NCI-H82 treated with DMSO at 0.1 percent for 48 hours (cell line): ENCODE data around the gene DUSP6.

Experiments used
- DNase-seq: peaks from one replicate; lab custom pipeline; 2025; ENCODE audit not compliant: unreplicated experiment; lab: John Stamatoyannopoulos, UW

DUSP6 gene

DNA sequence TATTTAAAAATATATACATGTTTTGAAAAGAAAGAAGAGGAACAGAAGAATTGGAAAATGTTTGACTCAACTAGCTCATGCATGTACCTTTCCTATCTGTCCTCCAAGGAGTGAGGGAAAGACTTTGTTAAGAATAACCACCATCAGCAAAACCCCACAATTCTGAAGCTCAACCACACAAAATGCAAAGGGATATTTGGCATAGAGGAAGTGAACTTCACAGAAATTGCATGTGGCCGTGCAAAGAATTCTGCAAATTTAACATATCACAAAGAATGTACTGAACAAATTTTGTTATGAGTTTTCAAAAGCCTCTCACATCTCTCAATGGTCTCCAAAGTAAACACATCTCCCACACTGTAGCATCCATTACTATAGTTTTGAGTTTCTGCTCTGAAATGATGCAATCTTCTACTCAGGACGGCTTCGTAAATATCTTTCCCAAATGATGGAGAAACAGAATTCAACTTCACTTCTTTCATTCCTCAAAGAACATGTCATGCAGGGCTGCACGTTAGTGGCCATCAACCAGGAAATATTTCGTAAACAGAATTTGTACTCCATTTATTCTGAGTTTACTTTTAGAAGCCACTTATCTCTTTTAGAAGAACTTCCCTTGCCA is 17.6 kb downstream of the DUSP6 start:
- DNase-seq = no peak

- DNase-seq = no peak
These were observed 18.6 kb downstream of the DUSP6 start for GRCh38 chr12:89333564-89334252.

DNA sequence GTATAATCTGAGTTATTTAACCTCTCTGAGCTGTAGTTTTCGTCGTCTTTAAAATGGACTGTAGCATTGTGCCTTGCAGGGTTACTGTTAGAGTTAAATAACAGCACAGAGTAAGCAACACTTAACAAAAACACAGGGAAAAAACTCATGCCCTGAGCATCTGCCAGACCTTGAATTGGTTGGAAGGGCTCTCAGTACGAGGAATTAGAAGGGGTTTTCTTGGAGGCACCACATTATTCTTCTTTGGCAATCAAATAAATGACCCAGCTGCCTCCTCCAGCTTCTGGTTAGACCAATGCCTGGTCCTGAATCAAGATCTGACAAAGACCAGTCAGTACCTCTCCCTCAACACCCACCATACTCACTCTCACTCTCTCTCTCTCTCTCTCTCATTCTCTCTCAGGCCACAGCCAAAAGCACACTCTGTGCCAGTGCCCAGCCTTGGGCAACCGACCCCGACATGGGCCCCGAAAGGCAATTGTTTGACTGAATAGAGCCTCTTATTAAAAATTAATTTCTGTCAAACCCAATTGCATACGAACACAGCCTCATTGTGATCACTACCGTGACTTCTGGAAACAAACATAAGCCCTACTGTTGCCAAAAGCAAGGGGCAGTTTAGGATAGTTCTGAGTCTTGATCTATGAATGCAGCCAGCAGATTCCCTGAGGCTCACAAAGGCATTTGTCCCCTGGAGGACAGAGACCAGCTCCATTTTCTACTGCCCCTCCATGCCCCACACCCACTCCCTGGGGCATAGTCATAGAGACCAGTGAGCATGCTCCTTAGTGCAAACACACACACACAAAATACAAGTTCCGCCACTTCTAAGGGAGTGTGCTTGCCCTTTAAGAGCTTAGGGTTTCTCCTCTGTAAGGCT is 23.9 kb downstream of the DUSP6 start:
- no peak for DNase-seq

GRCh38 chr12:89327486-89328094 is 24.7 kb downstream of the DUSP6 start:
- DNase-seq = no peak

GRCh38 chr12:89326239-89327040 is 25.9 kb downstream of the DUSP6 start:
- DNase-seq = no peak

DNA sequence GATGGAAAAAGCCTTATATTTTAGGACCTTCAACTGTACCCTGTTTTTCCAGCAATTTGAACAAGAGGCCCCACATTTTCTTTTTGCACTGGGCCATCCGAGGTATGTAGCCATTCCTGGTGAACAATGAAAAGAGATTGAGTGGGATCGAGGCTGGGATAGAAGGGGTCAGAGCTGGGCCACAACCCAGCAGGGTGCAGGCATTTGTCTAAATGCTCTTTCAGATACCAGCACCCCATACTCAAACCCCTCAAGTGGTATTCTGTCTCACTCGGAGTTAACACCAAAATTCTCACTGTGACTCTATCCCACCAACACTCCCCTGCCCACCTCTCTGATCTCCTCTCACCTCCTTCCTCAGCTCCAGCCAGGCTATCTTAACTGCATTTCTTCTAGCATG is 26.8 kb downstream of the DUSP6 start:
- no peak for DNase-seq

GRCh38 chr12:89324437-89324836 is 27.9 kb downstream of the DUSP6 start:
- no peak for DNase-seq

GRCh38 chr12:89323568-89324218 is 28.6 kb downstream of the DUSP6 start:
- DNase-seq = no peak

DNA sequence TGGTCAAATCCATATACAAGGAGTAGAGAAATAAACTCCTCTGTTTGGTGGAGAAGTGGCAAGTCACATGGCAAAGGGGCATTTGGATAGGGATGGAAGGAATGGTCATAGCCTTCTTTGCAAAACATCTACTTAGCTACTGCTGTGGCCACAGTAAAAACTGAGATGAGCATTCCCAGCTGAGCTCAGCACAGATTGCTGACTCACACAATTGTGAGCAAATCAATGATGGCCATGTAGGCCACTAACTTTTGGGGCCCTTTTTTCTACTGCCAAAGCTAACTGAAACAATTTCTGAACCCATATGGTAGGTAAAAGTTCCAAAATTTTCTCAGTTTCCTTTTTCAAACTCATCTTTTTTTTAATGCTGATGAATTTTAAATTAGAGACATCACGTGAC is 31.6 kb downstream of the DUSP6 start:
- no peak for DNase-seq

DNA sequence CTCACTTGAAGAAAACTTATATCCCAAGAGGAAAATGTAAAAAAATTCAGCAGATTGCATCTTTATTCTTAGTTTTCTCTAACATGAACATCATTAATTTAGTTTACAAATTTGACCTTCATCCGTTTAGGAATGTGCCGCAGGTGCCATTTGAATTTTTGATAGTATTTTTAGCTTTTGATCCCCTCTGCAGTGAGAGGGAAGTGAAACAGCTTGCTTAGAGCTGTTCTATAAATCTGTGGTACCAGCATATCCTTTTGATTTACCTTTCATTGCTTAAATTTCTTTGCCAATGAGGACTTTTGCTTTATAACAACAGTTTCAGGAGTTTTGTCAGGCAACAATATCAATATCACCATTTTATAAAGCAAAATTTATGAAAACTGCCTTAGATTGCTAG is 32.7 kb downstream of the DUSP6 start:
- DNase-seq = no peak

DNA sequence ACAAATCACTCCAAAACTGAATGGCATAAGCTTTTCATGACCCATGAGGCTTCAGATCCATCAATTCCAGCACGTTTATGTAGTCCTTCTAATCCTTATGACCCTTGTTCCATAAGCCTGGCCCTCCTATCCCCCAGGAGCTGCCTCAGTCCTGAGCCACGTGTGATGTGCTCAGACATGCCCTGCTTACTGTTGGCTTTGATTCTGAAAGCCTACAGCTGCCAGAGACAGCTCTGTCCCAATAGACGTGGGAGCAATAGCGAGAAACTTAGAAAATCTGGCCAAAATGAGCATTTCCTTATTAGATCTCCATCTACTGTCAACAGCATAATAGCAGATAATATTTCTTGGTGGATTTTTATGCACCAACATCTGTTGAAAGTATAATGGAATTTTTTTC is 33.2 kb downstream of the DUSP6 start:
- no peak for DNase-seq

- DNase-seq = no peak
These were observed 35.6 kb downstream of the DUSP6 start for GRCh38 chr12:89316705-89317139.

DNA sequence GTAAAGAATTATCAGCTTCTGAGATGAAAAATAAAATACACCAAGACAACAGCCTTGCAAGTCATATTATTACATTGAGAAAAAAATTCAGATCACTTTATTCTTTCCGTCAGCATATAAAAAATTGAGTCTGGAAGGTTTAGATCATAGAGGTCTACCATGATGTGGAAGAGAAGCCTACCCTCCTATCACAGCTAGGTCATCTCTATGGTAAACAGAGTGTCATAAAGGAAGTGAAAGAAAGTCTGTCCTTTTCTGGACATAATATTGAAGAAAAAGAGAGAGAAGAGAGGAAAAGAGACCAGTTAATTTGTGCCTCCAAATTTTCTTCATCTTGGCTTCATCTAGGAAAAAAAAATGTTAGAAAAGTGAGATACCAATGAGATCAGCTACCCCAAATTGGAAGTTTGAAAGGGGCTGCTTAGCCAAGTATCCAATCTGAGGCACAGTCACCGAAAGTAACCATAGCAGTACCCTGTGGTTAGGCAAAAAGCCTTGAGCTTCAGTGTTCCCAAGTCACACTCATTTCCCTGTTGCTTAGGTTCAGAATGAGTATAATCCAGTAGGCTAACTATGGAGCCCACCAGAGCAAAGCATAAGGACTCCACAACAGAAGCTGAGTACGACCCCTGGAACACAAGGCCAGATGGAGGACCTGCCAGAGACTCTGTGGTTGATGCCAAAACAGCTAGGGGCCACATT is 38.1 kb downstream of the DUSP6 start:
- no peak for DNase-seq

DNA sequence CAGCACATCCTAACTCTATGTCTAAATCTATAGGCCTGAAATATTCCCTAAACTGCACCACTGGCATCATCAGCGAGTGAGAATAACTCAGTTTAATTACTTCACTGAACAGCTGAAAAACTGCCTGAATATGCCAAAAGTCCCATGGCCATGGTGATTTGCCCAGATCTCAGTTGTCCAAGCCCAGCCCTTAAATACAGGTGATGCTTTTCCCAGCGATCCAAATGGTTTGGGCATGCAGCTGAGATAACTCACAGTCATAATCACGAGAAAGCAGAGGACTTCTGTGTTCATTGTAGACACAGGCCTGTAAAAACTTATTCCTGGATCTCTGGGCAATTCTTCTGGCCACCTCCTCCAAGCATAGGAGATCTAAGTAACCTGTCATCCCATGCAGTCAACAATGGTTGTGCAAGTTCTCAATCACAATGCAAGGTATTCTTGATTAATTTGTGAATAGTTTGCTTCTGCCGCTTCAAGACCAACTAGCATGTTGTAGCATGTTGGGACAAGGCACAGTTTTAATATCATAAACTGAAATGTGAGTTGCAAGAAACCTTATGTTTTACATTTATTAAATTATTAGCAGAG is 40.5 kb downstream of the DUSP6 start:
- DNase-seq = no peak

DNA sequence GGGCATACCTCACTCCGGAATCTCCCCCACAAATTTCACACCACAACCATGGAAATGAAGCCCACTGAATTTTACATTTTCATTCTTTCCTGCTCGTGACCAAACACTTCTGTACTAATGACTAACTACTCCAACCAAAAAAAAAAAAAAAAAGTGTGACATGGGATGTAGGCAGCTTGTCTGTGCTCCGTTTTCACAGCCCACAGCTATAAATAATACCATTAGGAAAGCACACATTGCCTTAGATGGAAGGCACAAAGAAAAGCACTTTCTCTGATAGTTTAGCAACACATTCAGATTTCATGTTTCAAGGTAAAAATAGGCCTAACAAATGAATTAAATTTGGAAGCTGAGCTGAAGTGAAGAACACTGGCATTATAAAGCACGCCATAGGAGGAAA is 42.5 kb downstream of the DUSP6 start:
- no peak for DNase-seq

DNA sequence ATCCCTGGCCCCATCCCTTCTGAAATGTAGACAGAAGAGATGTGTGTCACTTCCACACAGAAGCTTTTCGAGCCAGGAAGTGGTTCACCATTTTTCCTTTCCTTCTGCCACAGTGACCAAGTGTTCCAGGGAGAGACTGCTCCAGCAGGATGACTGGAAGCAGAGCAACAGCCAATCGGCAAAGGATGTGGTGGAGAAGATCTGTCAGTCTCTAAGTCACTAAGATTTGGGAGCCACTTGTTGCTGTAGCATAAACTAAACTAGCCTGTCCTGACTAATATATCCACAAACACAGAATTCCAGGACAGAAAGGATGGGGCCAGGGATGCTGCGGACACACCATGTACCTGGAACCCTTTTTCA is 42.9 kb downstream of the DUSP6 start:
- no peak for DNase-seq

DNA sequence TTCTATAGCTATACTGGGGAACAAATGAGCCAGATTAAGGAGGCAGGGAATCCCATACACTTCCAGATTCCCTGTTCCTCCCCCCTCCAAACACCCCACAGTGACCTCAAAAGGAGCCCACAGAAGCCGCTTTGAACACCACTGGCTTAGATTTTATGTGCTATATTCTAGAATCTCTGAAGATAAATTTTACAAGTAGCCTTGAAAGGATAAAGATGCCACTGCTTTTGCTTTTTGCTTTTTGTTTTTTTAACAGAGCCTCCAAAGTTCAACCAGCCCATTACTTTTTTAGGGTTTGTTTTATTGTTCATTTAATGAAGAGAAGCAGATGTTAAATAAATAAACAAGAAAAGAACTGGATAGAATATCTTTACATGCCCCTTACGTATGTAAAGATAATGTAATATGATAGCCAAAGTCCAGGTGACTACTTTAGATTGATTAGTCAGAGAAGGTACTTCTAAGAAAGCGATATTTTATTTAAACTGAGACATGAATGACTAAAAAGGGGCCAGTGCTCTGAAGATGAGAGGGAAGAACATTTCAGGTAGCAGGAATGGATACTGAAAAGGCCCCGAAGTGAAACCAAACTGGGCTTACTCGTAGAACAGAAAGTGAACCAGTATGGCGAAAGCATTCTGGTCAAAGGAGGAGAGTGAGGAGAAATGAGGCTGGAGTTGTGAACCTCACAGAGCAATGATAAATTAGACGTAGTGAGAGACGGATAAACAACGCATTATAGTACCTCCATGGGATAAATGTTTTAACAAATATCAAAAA is 44.6 kb downstream of the DUSP6 start:
- DNase-seq = no peak

DNA sequence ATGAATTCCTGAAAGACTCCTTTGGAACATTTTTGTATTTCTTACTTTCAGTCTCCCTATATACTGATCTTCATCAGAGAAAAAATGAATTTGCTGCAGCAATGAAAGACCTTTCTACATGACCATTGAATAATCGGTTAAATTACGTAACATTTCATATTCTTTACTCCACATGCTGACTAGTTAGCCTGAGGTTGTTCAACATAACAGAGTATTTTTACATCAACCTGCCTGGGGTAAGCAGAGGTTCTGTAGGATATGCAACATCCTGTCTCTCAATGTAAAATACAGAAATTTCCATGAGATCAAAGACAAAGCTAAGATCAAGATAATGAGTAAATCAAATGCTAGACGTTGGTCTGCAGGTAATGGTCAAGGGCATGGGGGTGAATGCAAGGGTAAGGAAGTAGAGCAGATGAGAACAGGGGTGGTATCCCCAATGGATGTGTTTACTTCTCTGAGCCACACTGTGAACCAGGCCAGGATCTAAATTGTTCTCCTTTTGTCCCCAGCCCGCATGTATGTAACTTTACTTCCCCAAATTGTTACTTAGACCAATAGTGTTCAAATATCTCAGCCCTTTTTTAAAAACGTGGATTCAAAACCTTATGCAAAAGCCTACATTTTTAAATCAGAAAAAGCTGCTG is 45.4 kb downstream of the DUSP6 start:
- no peak for DNase-seq
